ENCODE data around the gene KIFAP3. TPM values are rescaled to one million over a fixed set of nuclear protein-coding genes. Genes with fewer than 3 reads are reported as not detected.
"Not testable (repeated sequence)": the region's sequence is repeated elsewhere in the genome, so short reads cannot be mapped to it uniquely, and the experiment has no call there.

Gene KIFAP3
- total RNA-seq, 4 donors from 2014 or later: 15.5 to 25.0 (median 18.0) TPM

DNA sequence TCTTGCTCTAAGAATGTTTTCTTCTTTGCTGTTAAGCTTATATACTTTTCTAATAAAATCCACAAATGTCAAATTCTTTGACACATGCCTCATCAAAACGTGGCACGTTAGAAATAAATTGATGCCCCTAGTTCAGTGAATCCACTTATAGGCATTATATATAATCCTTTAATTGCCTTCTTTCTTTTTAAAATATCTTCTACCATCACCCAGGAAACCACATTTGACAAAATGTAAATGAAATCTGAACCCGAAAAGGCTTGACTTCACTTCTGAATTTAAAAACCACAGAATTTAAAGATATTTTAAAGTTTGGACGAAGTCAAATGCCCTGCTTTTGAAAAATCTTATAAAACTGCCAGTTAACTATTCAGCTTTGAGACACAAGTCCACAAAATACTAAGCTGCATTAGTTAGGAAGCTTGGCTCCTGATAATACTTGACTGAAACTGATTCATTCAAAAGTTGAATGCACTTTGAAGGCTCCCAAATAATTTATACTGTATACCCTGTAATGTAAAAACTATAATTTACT lies 22.4 kb upstream of the KIFAP3 start:
- in situ Hi-C loops (cut with MboI; ENCODE audit: low sequenced_read_pairs in 4 of 4): no loop called here
- no peak for ATAC-seq

DNA sequence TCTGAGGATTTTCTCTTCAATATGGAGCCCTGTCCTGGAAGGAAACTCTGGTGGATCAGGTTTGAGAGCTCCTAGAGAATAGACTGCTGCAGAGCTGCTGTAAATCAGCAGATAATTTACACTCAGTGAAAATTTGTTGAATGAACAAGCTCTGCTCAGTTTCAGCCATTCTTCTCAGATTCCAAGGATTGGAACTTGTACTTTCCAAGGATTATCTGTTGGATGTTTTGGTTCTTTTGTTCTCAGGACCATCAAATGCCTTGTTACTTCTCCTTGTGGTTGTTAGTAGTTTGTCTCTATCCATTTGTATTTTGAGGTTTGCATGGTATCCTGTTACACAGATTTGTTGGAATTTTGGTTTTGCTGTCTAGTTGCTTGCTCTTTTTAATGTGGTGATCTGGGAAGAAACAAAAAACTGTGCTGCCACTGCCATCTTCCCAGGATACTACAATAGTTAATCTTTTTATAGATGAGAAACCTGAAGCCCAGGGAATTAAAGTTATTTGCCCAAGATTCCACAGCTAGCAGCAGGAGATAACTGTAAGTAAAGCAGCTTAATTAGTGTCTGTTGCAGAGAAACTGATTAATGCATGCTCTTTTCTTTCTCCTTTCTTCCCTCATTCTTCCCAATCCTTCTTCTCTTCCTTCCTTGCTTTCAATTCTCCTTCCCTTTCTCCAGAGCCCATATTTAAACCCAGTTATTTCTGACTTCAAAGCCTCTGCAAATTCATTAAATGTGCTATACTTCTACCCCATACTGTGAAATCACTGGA lies 21.7 kb upstream of the KIFAP3 start:
- no peak for DNase-seq
- Histone ChIP-seq H3K9me3 (no peaks in the 10 kb centered on the region), H3K4me1 (no peaks in the 10 kb centered on the region), H3K4me3 (no peak overlapping the region), H3K27me3 (no peaks in the 10 kb centered on the region), H3K36me3 (no peaks in the 10 kb centered on the region), H3K27ac (no peak overlapping the region)
- in situ Hi-C loops (cut with MboI; ENCODE audit: low sequenced_read_pairs in 4 of 4): no loop called here
- intact Hi-C loops (cut with DNase I; ENCODE audit: low total_unique reads): no loop called here
- TF ChIP-seq, protein P1, sequence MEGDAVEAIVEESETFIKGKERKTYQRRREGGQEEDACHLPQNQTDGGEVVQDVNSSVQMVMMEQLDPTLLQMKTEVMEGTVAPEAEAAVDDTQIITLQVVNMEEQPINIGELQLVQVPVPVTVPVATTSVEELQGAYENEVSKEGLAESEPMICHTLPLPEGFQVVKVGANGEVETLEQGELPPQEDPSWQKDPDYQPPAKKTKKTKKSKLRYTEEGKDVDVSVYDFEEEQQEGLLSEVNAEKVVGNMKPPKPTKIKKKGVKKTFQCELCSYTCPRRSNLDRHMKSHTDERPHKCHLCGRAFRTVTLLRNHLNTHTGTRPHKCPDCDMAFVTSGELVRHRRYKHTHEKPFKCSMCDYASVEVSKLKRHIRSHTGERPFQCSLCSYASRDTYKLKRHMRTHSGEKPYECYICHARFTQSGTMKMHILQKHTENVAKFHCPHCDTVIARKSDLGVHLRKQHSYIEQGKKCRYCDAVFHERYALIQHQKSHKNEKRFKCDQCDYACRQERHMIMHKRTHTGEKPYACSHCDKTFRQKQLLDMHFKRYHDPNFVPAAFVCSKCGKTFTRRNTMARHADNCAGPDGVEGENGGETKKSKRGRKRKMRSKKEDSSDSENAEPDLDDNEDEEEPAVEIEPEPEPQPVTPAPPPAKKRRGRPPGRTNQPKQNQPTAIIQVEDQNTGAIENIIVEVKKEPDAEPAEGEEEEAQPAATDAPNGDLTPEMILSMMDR (IDR thresholded peaks at IDR 0.05 in 4 of 5, conservative IDR thresholded peaks at IDR 0.05 in 1 of 5): no peak
- no peak for TF ChIP-seq POLR2A (IDR thresholded peaks at IDR 0.05)
- no peak for ATAC-seq

More for the DNA sequence above, 22.4 kb upstream of the KIFAP3 start:
- no peak overlapping the region for H3K4me3 ChIP-seq
- H3K27me3 ChIP-seq: no peaks in the 10 kb centered on the region
- H3K36me3 ChIP-seq: no peaks in the 10 kb centered on the region
- intact Hi-C loops (cut with DNase I; ENCODE audit: low total_unique reads): no loop called here
- no peak for DNase-seq
- no peaks in the 10 kb centered on the region for H3K9me3 ChIP-seq
- no peak overlapping the region for H3K27ac ChIP-seq
- no peak for TF ChIP-seq POLR2A (IDR thresholded peaks at IDR 0.05)
- TF ChIP-seq, protein P1 (IDR thresholded peaks at IDR 0.05 in 4 of 5, conservative IDR thresholded peaks at IDR 0.05 in 1 of 5): no peak
- no peaks in the 10 kb centered on the region for H3K4me1 ChIP-seq

DNA sequence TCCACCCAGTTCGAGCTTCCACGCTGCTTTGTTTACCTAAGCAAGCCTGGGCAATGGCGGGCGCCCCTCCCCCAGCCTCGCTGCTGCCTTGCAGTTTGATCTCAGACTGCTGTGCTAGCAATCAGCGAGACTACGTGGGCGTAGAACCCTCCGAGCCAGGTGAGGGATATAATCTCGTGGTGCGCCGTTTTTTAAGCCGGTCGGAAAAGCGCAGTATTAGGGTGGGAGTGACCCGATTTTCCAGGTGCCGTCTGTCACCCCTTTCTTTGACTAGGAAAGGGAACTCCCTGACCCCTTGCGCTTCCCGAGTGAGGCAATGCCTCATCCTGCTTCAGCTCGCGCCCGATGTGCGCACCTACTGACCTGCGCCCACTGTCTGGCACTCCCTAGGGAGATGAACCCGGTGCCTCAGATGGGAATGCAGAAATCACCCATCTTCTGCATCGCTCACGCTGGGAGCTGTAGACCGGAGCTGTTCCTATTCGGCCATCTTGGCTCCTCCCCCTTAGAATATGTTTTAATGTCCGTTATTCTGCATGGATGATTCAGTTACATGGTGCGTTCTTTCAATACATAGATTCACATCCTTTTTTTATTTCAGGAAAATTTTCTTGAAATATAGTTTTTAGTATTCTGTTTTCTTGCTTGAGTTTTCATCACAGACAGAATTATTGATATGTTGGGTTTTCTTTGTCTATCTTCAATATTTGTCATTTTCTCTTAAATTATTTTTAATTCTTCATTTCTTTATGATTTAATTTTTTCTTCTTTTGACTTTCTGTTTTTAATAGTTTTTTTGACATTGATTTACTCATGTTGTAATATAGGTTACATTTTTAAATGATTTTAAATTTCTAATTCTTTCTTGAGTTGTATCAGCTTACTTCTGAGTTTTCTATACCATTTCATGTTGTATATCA lies 20.5 kb upstream of the KIFAP3 start:
- H3K9me3 ChIP-seq; in situ Hi-C loops (cut with MboI; ENCODE audit: low sequenced_read_pairs in 4 of 4); H3K27ac ChIP-seq; ATAC-seq; DNase-seq; H3K4me1 ChIP-seq; intact Hi-C loops (cut with DNase I; ENCODE audit: low total_unique reads); H3K4me3 ChIP-seq; H3K27me3 ChIP-seq; H3K36me3 ChIP-seq: not testable (repeated sequence)

DNA sequence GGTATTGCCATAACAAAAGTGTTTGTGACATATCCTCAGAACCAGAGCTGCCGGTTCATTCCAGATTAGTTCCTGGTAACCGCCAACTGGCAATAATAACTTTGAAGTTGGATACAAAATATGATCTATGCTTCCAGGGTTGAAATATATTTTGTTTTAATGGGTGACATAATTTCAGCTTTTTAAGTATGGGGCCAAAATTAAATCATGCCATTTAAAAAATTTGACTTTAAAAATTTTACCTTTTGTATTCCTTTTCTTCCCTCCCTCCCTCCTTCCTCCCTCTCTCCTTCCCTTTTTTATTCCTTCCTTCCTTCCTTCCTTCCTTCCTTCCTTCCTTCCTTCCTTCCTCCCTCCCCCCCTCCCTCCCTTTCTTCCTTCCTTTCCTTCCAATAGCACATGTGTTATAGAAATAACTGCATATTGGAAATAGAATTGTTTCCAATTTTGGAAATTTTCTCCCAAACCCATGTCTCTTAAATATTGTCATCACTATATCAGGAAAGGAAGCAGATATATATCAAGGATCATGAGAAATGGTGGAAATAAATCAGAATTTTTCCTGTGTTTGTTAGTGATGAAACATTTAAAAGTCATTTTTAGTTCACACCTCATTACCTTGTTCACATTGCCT lies 12.0 kb upstream of the KIFAP3 start:
- DNase-seq (no peak), ATAC-seq (no peak)
- no peak for TF ChIP-seq POLR2A (IDR thresholded peaks at IDR 0.05)
- TF ChIP-seq, protein P1 (IDR thresholded peaks at IDR 0.05 in 4 of 5, conservative IDR thresholded peaks at IDR 0.05 in 1 of 5): no peak
- Histone ChIP-seq H3K9me3 (no peaks in the 10 kb centered on the region), H3K4me3 (no peak overlapping the region), H3K27me3 (no peaks in the 10 kb centered on the region), H3K27ac (no peak overlapping the region), H3K36me3 (no peaks in the 10 kb centered on the region), H3K4me1 (no peaks in the 10 kb centered on the region)
- intact Hi-C loops (cut with DNase I; ENCODE audit: low total_unique reads) (no loop called here), in situ Hi-C loops (cut with MboI; ENCODE audit: low sequenced_read_pairs in 4 of 4) (no loop called here)
